A673 (cell line): Measurements from ENCODE around the gene RSPH6A. TPM values are rescaled to one million over a fixed set of nuclear protein-coding genes. Genes with fewer than 3 reads are reported as not detected.

Experiments
- BruUV-seq: library from RNA; stranded (reverse); fragments of 400-500 nt; replicated peaks from 2 replicates; lab custom pipeline; 2021; lab: Mats Ljungman, UMichigan
- CTCF ChIA-PET: fragments of 300-600 bp; sonication (Branson Sonifier 250); formaldehyde crosslinking; loops from one replicate; lab custom pipeline; 2022; ENCODE audit warnings: antibody characterized with exemption; lab: Charles Lee
- POLR2A ChIA-PET: fragments of 300-600 bp; sonication (Branson Sonifier 250); formaldehyde crosslinking; loops from one replicate; lab custom pipeline; 2022; ENCODE audit warnings: antibody characterized with exemption; ENCODE audit not compliant: low non-redundant PET; lab: Charles Lee
- DNase-seq: peaks from one replicate; pipeline ENCODE4 v3.0.0-alpha.2; 2015; ENCODE audit warnings: low spot score
- H3K27ac ChIP-seq: fragments of 200-600 bp; sonication (generic); 2 replicates; pipeline ENCODE4 v1.5.1; 2016; ENCODE audit warnings: mixed run types, low read depth, mild to moderate bottlenecking, mixed read lengths, antibody characterized with exemption, low read length; ENCODE audit not compliant: poor library complexity, severe bottlenecking
- H3K27me3 ChIP-seq: fragments of 200-600 bp; sonication (generic); replicated peaks from 2 replicates; pipeline ENCODE4 v1.6.1; 2017; ENCODE audit warnings: mixed run types, low read depth, mild to moderate bottlenecking, mixed read lengths, antibody characterized with exemption, low read length; ENCODE audit not compliant: insufficient read depth, poor library complexity
- H3K36me3 ChIP-seq: fragments of 200-600 bp; sonication (generic); 2 replicates; pipeline ENCODE4 v1.6.1; 2016; ENCODE audit warnings: mixed run types, mild to moderate bottlenecking, mixed read lengths, antibody characterized with exemption, low read length; ENCODE audit not compliant: insufficient read depth, poor library complexity, severe bottlenecking
- H3K4me1 ChIP-seq: fragments of 200-600 bp; sonication (generic); 2 replicates; pipeline ENCODE4 v1.6.1; 2017; ENCODE audit warnings: mixed run types, mild to moderate bottlenecking, mixed read lengths, antibody characterized with exemption, low read length; ENCODE audit not compliant: insufficient read depth, poor library complexity, severe bottlenecking
- H3K4me3 ChIP-seq: fragments of 200-600 bp; sonication (generic); 2 replicates; pipeline ENCODE4 v1.5.1; 2016; ENCODE audit warnings: low read depth, mixed run types, mild to moderate bottlenecking, mixed read lengths, low read length; ENCODE audit not compliant: poor library complexity, severe bottlenecking
- H3K9me3 ChIP-seq: fragments of 200-600 bp; sonication (generic); 2 replicates; pipeline ENCODE4 v1.6.1; 2016; ENCODE audit warnings: mixed run types, low read depth, mild to moderate bottlenecking, mixed read lengths, antibody characterized with exemption, low read length; ENCODE audit not compliant: poor library complexity, severe bottlenecking
- EZH2 ChIP-seq: fragments of 200-600 bp; sonication (generic); IDR thresholded peaks from 2 replicates; pipeline ENCODE4 v1.6.1; 2017; ENCODE audit warnings: borderline replicate concordance, low read depth, mild to moderate bottlenecking, mixed read lengths, antibody characterized with exemption, low read length; ENCODE audit not compliant: poor library complexity, severe bottlenecking
- intact Hi-C: fragments of 100-400 bp; cut with micrococcal nuclease; formaldehyde crosslinking; loops from one replicate; pipeline ENCODE4 v1.10.0; 2022; ENCODE audit not compliant: unreplicated experiment
- total RNA-seq: library from RNA; stranded (reverse); gene quantifications from 2 replicates; pipeline ENCODE4 v1.2.3, GENCODE V29; 2021
- TF ChIP-seq, protein P1 (sequence below): fragments of 300-800, 200-600 bp; sonication (generic); conservative IDR thresholded peaks from 2 replicates; pipeline ENCODE4 v1.5.1; 2017; ENCODE audit warnings: low read depth, mild to moderate bottlenecking, antibody characterized with exemption, low read length, moderate library complexity, mixed read lengths

RSPH6A gene
- total RNA-seq, 1 experiment from 2014 or later: 0.19 TPM

DNA sequence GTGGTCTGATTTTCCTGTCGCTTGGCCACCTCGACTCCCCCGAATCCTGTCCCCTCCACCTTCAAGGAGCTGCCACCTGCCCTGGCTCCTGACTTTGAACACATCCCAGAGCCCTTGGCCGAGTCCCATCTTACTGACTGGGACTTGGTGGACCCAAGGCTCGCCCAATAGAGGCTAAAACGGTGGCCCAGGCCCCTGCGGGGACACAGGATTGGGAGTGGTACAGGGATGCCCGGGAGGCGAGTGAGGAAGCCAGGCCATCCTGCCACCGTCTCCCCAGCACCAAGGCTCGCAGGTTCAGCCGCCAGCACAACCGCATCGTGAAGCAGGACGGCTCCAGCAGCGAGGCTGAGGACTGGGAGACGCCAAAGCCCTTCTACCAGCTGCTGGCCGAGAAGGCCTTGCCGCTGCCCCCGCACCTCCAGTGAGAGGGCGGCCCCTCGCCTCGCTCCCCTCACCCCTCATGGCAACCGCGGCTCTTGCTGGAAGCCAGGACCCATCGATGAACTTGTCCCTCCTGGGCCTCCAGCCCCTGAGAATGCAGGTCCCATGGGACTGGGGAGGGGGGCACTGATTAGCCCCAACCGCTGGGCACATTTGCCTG is 51.3 kb downstream of the RSPH6A start:
- H3K4me1 ChIP-seq: peaks cover 18% of the 10 kb centered on the region
- H3K27me3 ChIP-seq: no peaks in the 10 kb centered on the region
- no peak for DNase-seq
- no peak overlapping the region for H3K4me3 ChIP-seq
- no TSS peak for BruUV-seq
- TF ChIP-seq, protein P1, sequence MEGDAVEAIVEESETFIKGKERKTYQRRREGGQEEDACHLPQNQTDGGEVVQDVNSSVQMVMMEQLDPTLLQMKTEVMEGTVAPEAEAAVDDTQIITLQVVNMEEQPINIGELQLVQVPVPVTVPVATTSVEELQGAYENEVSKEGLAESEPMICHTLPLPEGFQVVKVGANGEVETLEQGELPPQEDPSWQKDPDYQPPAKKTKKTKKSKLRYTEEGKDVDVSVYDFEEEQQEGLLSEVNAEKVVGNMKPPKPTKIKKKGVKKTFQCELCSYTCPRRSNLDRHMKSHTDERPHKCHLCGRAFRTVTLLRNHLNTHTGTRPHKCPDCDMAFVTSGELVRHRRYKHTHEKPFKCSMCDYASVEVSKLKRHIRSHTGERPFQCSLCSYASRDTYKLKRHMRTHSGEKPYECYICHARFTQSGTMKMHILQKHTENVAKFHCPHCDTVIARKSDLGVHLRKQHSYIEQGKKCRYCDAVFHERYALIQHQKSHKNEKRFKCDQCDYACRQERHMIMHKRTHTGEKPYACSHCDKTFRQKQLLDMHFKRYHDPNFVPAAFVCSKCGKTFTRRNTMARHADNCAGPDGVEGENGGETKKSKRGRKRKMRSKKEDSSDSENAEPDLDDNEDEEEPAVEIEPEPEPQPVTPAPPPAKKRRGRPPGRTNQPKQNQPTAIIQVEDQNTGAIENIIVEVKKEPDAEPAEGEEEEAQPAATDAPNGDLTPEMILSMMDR: no peak
- no peak for TF ChIP-seq EZH2
- intact Hi-C loops: no loop called here
- CTCF ChIA-PET: interaction anchor here (0.6 kb wide), 1 partner anchor 719 kb away, joined by 4 read pairs; no protein-coding TSS in a partner anchor
- no peaks in the 10 kb centered on the region for H3K36me3 ChIP-seq
- no peak overlapping the region for H3K27ac ChIP-seq
- POLR2A ChIA-PET: interaction anchor here (0.6 kb wide), 1 partner anchor 48 kb away, joined by 25 read pairs; no protein-coding TSS in a partner anchor
- no peaks in the 10 kb centered on the region for H3K9me3 ChIP-seq

DNA sequence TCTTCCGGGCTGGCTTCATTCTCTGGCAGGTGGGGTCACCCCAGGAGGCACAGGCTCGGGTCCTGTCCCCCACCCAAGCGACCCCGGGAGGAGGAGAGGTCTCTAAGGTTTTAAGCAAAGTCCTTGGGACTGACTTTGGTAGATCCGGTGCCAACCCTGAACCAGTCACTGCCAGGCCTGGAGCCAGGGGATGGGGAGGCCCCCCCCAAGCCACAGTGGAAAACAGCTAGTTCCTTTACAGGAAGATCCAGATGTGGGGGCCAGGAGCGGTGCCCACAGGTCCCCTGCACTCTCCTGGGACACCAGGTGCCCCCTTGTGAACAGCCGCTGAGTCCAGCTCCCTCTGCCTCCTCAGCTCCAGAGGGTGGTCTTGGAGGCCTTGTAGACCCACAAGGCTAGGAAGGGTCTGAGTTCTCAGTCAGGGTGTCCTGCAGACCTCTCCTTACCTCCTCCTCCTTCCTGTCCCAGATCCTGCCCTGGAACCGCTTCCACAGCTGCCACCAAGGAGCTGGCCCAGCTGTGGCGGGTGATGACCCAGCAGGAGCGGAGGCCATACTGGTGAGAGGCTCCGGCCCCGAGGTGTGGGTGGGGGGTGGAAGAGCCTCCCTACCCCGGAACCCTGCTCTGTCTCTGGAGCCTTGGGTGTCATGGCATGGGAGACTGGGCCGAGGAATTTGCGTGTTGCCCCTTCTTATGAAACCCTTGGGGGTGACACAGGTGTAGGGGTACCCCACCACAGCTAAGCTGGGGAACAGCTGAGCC is 52.1 kb downstream of the RSPH6A start:
- intact Hi-C loops: no loop called here
- H3K27ac ChIP-seq: no peak overlapping the region

DNA sequence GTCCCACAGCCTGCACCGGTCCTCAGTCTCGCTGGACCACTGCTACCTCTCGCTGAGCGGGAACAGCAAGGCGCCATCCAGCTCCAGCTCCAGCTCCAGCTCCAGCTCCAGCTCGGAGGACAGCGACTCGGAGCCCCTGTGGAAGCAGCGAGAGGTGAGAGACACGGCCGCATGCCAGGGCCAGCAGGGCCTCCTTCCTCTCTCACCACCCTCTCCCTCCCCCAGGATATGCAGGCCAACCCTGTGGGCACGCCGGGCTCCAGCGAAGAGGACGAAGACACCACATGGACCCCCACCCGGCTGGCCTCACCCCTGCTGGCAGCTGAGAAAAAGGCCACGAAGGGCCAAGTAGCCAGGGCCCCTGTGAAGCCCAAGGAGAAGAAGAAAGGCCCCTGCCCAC is 53.4 kb downstream of the RSPH6A start:
- BruUV-seq: no TSS peak
- H3K4me3 ChIP-seq: no peak overlapping the region
- ChIA-PET POLR2A (no interaction called here), CTCF (no interaction called here)
- H3K27ac ChIP-seq: no peak overlapping the region
- no peaks in the 10 kb centered on the region for H3K27me3 ChIP-seq
- no peaks in the 10 kb centered on the region for H3K36me3 ChIP-seq
- no peak for DNase-seq
- no peak for TF ChIP-seq EZH2
- TF ChIP-seq, protein P1: no peak
- intact Hi-C loops: no loop called here
- H3K4me1 ChIP-seq: peaks cover 12% of the 10 kb centered on the region
- H3K9me3 ChIP-seq: no peaks in the 10 kb centered on the region

More for the DNA sequence above, 52.1 kb downstream of the RSPH6A start:
- CTCF ChIA-PET: no interaction called here
- Histone ChIP-seq H3K27me3 (no peaks in the 10 kb centered on the region), H3K4me3 (no peak overlapping the region), H3K36me3 (no peaks in the 10 kb centered on the region), H3K4me1 (peaks cover 18% of the 10 kb centered on the region), H3K9me3 (no peaks in the 10 kb centered on the region)
- POLR2A ChIA-PET: interaction anchor here (0.6 kb wide), 1 partner anchor 47 kb away, joined by 25 read pairs; no protein-coding TSS in a partner anchor
- no TSS peak for BruUV-seq
- no peak for TF ChIP-seq EZH2
- TF ChIP-seq, protein P1: no peak
- no peak for DNase-seq
